DOHH2 (cell line): Measurements from ENCODE around the gene CDPF1.
A peak's percentile ranks its signal among the peaks of the same experiment; 100 is the strongest.
"Not testable (repeated sequence)": the region's sequence is repeated elsewhere in the genome, so short reads cannot be mapped to it uniquely, and the experiment has no call there.

Source experiments
- H3F3A ChIP-seq: fragments of 200-600 bp; sonication (generic), shearing (Covaris generic); 2 replicates; pipeline ENCODE4 v1.6.0; 2016; ENCODE audit warnings: antibody characterized with exemption, mild to moderate bottlenecking; ENCODE audit not compliant: control insufficient read depth, insufficient read depth
- H3K27ac ChIP-seq: fragments of 200-600 bp; sonication (generic); 2 replicates; pipeline ENCODE4 v1.5.1; 2014; ENCODE audit warnings: low read depth, mild to moderate bottlenecking, low read length, moderate library complexity
- H3K27me3 ChIP-seq: fragments of 200-600 bp; sonication (generic); 2 replicates; pipeline ENCODE4 v1.6.1; 2014; ENCODE audit warnings: mild to moderate bottlenecking, low read length, mixed read lengths; ENCODE audit not compliant: control insufficient read depth
- H3K36me3 ChIP-seq: fragments of 200-600 bp; sonication (generic); 2 replicates; pipeline ENCODE4 v1.6.1; 2014; ENCODE audit warnings: mild to moderate bottlenecking, low read length, moderate library complexity, mixed read lengths; ENCODE audit not compliant: control insufficient read depth
- H3K4me1 ChIP-seq: fragments of 200-600 bp; sonication (generic); 2 replicates; pipeline ENCODE4 v1.6.1; 2014; ENCODE audit warnings: mild to moderate bottlenecking, low read length, mixed read lengths; ENCODE audit not compliant: control insufficient read depth
- H3K4me2 ChIP-seq: fragments of 200-600 bp; sonication (generic); 2 replicates; pipeline ENCODE4 v1.6.0; 2014; ENCODE audit warnings: mild to moderate bottlenecking, low read length, moderate library complexity
- H3K4me3 ChIP-seq: fragments of 200-600 bp; sonication (generic); 2 replicates; pipeline ENCODE4 v1.5.1; 2014; ENCODE audit warnings: mild to moderate bottlenecking, low read length, mixed read lengths
- H3K79me2 ChIP-seq: fragments of 200-600 bp; sonication (generic); 2 replicates; pipeline ENCODE4 v1.6.1; 2014; ENCODE audit warnings: mild to moderate bottlenecking, low read length, mixed read lengths; ENCODE audit not compliant: control insufficient read depth
- H3K9me2 ChIP-seq: fragments of 200-600 bp; sonication (generic); replicated peaks from 2 replicates; pipeline ENCODE4 v1.6.1; 2014; ENCODE audit warnings: mild to moderate bottlenecking, low read length, mixed read lengths; ENCODE audit not compliant: control insufficient read depth
- H3K9me3 ChIP-seq: fragments of 200-600 bp; sonication (generic); 2 replicates; pipeline ENCODE4 v1.6.1; 2014; ENCODE audit warnings: antibody characterized with exemption, low read length, mixed read lengths; ENCODE audit not compliant: control insufficient read depth, insufficient read depth
- H4K20me1 ChIP-seq: fragments of 200-600 bp; sonication (generic); 2 replicates; pipeline ENCODE4 v1.6.0; 2014; ENCODE audit warnings: low read depth, mild to moderate bottlenecking, antibody characterized with exemption, low read length, moderate library complexity; ENCODE audit not compliant: control insufficient read depth, insufficient read depth
- EZH2phosphoT487 ChIP-seq: fragments of 200-600 bp; sonication (generic); IDR thresholded peaks from 2 replicates; pipeline ENCODE4 v1.6.1; 2017; ENCODE audit warnings: borderline replicate concordance, mild to moderate bottlenecking, antibody characterized with exemption, low read length, moderate library complexity, mixed read lengths
- TF ChIP-seq, protein P1 (sequence below): fragments of 200-600 bp; sonication (generic); IDR thresholded peaks from one replicate; pipeline ENCODE4 v1.5.1; 2014; ENCODE audit warnings: antibody characterized with exemption, mild to moderate bottlenecking, low read depth, low read length; ENCODE audit not compliant: poor library complexity, severe bottlenecking

The CDPF1 gene

DNA sequence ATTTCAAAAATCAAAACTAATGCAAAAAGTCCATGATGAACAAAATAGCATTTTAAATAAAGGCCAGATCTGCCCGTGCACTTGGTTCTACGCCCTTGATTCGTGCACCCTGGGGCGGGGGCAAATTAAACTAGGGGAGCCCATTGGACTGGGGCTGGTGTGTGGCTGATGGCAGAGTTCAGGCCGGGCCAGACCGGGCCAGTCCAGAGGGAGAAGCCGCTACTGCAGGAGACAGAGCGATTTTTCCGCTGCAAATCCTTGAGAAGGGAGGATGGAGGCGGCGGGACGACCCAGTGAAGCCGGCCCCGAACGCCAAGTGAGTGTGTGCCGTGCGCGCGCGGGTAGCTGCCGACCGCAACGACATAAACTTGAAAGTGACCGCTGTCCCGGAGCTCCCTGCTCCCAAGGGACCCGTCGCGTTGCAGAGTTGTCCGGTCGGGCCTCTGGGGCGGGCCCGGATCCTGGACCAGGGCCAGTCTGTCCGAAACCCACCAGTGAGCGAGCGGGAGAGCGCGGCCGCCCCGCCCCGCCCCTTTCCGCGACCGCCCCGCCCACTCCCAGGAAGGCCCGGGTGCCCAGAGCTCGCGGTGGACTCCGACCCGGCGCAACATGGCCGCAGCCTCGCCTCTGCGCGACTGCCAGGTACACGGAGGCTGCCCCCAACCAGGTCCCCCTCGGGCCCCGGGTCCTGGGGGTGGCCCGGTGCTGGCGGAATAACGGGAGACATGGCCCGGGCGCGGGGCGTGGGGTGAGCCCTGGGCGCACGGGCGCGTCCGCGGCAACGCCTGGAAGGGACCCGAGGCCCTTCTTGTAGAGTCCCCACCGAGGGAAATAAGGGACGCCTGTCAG lies 17.6 kb upstream of the CDPF1 start, which contains the start of gene TTC38:
Gene TTC38, plus strand, starts transcription at position 578 of the 849 bp plus-strand sequence. Its CDS starts 32 bp downstream, at position 610.
- H3F3A ChIP-seq, result no peaks in the 10 kb centered on the region
- TF ChIP-seq EZH2phosphoT487, result peak; percentile 85; the same call in 1 of the 2 replicates
- TF ChIP-seq, protein P1, sequence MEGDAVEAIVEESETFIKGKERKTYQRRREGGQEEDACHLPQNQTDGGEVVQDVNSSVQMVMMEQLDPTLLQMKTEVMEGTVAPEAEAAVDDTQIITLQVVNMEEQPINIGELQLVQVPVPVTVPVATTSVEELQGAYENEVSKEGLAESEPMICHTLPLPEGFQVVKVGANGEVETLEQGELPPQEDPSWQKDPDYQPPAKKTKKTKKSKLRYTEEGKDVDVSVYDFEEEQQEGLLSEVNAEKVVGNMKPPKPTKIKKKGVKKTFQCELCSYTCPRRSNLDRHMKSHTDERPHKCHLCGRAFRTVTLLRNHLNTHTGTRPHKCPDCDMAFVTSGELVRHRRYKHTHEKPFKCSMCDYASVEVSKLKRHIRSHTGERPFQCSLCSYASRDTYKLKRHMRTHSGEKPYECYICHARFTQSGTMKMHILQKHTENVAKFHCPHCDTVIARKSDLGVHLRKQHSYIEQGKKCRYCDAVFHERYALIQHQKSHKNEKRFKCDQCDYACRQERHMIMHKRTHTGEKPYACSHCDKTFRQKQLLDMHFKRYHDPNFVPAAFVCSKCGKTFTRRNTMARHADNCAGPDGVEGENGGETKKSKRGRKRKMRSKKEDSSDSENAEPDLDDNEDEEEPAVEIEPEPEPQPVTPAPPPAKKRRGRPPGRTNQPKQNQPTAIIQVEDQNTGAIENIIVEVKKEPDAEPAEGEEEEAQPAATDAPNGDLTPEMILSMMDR, result no peak
- no peaks in the 10 kb centered on the region for H3K79me2 ChIP-seq
- no peaks in the 10 kb centered on the region for H3K9me2 ChIP-seq
- H3K4me2 ChIP-seq, result peak within 1 kb of the TSS; percentile 58
- H4K20me1 ChIP-seq, result no peaks in the 10 kb centered on the region
- H3K4me1 ChIP-seq, result no peaks in the 10 kb centered on the region
- H3K9me3 ChIP-seq, result peaks cover 11% of the 10 kb centered on the region
- no peaks in the 10 kb centered on the region for H3K36me3 ChIP-seq
- H3K4me3 ChIP-seq, result peak within 1 kb of the TSS; percentile 60
- H3K27ac ChIP-seq, result no peak within 1 kb of the TSS
- H3K27me3 ChIP-seq, result peaks cover 24% of the 10 kb centered on the region

DNA sequence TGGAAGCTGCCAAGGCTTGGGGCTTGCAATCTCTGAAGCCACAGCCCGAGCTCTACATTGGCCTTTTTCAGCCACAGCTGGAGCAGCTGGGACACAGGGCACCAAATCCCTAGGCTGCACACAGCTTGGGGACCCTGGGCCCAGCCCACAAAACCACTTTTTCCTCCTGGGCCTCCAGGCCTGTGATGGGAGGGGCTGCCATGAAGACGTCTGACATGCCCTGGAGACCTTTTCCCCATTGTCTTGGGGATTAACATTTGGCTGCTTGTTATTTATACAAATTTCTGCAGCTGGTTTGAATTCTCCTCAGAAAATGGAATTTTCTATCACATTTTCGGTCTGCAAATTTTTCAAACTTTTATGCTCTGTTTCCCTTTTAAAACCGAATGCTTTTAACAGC lies 15.5 kb upstream of the CDPF1 start:
- Histone ChIP-seq H3K27me3 (peaks cover 24% of the 10 kb centered on the region), H3K9me3 (peaks cover 11% of the 10 kb centered on the region)
- not testable (repeated sequence) for H3K9me2 ChIP-seq, H3K36me3 ChIP-seq, H3K27ac ChIP-seq, H4K20me1 ChIP-seq, H3K79me2 ChIP-seq, H3F3A ChIP-seq, H3K4me1 ChIP-seq, H3K4me2 ChIP-seq, H3K4me3 ChIP-seq

DNA sequence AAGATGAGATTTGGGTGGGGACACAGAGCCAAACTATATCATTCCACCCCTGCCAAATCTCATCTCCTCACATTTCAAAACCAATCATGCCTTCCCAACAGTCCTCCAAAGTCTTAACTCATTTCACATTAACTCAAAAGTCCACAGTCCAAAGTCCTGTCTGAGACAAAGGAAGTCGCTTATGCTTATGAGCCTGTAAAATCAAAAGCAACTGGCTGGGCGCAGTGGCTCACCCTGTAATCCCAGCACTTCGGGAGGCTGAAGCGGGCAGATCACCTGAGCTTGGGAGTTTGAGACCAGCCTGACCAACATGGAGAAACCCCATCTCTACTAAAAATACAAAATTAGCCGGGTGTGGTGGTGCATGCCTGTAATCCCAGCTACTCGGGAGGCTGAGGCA lies 14.4 kb upstream of the CDPF1 start:
- peaks cover 24% of the 10 kb centered on the region for H3K27me3 ChIP-seq
- H3K9me3 ChIP-seq, result peaks cover 11% of the 10 kb centered on the region
- H3K36me3 ChIP-seq, H4K20me1 ChIP-seq, H3K4me2 ChIP-seq, H3K4me1 ChIP-seq, H3K27ac ChIP-seq, H3F3A ChIP-seq, H3K4me3 ChIP-seq, H3K9me2 ChIP-seq, H3K79me2 ChIP-seq: not testable (repeated sequence)

DNA sequence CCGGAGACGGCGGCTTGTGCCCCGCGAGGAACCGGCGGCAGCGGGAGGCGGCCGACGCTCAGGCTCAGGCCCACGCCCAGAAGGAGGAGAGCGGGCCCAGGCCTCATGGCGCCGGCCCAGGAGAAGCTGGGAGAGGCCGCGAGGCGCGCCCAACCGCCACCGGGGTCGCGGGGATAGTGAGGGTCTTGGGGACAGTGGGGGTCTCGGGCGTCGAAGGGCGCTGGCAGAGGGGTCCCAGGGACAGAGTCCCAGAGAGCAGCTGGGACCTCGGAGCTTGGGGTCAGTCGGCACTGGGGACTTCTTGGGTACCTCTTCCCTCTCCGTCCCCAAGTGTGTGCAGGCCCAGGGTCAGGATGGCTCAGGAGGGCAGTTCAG lies 13.1 kb upstream of the CDPF1 start, which contains the start of gene PKDREJ:
Gene PKDREJ, minus strand, starts transcription at position 128 of the 375 bp plus-strand sequence. Its CDS starts 21 bp downstream, at position 107.
- no peaks in the 10 kb centered on the region for H3K9me2 ChIP-seq
- H3K36me3 ChIP-seq, result no peaks in the 10 kb centered on the region
- H3K27me3 ChIP-seq, result peaks cover 22% of the 10 kb centered on the region
- peaks cover 11% of the 10 kb centered on the region for H3K9me3 ChIP-seq
- no peak within 1 kb of the TSS for H3K4me3 ChIP-seq
- H3K4me2 ChIP-seq, result no peak within 1 kb of the TSS
- H3K79me2 ChIP-seq, result no peaks in the 10 kb centered on the region
- H3K27ac ChIP-seq, result no peak within 1 kb of the TSS
- no peaks in the 10 kb centered on the region for H3K4me1 ChIP-seq
- no peaks in the 10 kb centered on the region for H3F3A ChIP-seq
- no peak for TF ChIP-seq EZH2phosphoT487
- TF ChIP-seq, protein P1, result no peak
- H4K20me1 ChIP-seq, result no peaks in the 10 kb centered on the region
